ENCODE results near the gene PDK2. TPM values are rescaled to one million over a fixed set of nuclear protein-coding genes. Genes with fewer than 3 reads are reported as not detected.

The PDK2 gene
- total and polyA plus RNA-seq, 2 of the 4 experiments (the other 2 are of a cell fraction), result 26.7 to 104 TPM

DNA sequence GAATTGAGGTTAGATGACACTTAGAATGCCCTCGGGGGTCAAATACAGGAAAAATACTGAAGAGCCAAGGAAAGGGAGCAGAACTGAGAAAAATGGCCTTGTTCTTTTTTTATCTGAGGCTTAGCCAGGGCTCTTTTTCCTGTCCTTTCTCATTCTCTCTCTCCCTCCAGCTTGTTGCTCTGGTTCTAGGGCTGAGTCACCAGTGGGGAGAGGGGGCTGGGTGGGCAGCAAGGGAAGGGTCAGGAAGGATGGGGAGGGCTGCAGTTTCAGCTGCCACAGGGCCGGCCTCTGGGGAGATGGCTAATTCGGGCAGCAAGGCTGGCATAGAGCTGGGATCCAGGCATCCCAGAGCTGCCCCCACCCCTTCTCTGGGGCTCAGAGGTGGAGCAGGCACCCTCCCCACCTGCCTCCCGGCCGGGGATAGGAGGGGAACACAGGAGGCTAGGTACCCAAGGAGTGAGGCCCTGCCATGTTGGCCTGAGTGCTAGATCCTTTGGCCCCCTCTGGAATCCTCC lies 35.3 kb upstream of the PDK2 start (continued):
- TF ChIP-seq SMC3 (IDR thresholded peaks at IDR 0.05; ENCODE audit: low read depth, low read length), result no peak

DNA sequence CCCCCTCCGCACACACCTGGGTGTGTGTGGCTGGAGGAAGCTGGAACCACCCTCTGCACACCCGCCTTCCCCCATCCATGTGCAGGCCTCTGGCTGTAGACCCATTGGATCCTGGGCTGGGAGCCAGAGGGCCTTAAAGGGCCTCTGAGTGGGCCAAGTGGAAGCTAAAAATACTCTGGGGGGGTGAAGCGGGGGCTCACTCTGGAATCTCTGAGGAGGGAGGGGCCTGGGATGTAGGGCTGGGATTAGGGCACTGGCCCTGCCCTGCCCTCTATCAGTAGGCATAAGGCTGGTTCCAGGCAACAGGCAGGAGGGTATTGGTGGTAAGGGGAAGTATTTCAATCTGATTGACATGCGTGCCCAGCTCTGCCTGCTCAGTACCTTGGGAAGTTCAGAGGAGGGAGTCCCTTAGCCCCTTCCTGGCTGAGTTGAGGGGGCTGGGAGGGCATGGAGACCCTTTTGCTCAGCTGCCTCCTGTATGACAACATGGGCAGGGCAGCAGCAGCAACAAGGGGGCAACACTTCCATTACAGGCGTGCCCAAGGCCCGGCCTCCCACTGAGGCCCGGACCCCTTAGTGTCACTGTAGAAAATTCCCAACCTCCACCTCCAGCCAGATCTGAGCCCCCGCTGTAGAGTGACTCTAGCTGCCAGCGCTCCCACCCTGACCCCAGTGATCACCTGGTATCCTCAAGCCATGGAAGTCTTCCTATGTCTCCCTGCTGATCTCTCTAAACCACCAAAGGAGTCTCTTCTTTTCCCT lies 34.0 kb upstream of the PDK2 start:
- CTCF ChIA-PET, result interaction anchor here (1.0 to 1.3 kb wide), 2 partner anchors 26 to 33 kb away, joined by 3 to 4 read pairs; no protein-coding TSS in a partner anchor
- Histone ChIP-seq H4K5ac (ENCODE audit: low read depth, low read length) (peak overlapping the region; percentile 70), H3K9me3 (ENCODE audit: control insufficient read depth, insufficient read depth, low read length) (no peaks in the 10 kb centered on the region), H4K20me1 (ENCODE audit: insufficient read depth, low read length) (peaks cover 11% of the 10 kb centered on the region; the same call in 1 of the 2 replicates), H2BK5ac (ENCODE audit: low read depth, low read length, poor library complexity, severe bottlenecking) (peak overlapping the region; percentile 91), H3K9me1 (ENCODE audit: insufficient read depth, low read length) (peaks cover 58% of the 10 kb centered on the region), H2AK5ac (ENCODE audit: low read depth, low read length) (peak overlapping the region; percentile 89), H2AFZ (replicated peaks; ENCODE audit: low read length, poor library complexity) (peak overlapping the region; percentile 33), H2BK20ac (ENCODE audit: low read depth, low read length) (peak overlapping the region; percentile 67; the same call in 1 of the 2 replicates), H4K91ac (ENCODE audit: insufficient read depth, low read depth, low read length) (peak overlapping the region; percentile 91), H3K18ac (ENCODE audit: low read depth, low read length) (peak overlapping the region; percentile 80), H4K8ac (ENCODE audit: low read depth in 2 of 2, low read length in 2 of 2) (peak overlapping the region; percentile 52 to 88; a peak in 3 of 4 replicates), H2BK120ac (ENCODE audit: low read depth, low read length) (peak overlapping the region; percentile 89), H3K4ac (ENCODE audit: low read depth, low read length) (peak overlapping the region; percentile 95), H3K4me2 (ENCODE audit: low read depth, low read length) (peak overlapping the region; percentile 46; the same call in 1 of the 2 replicates), H2AK9ac (replicated peaks; ENCODE audit: low read depth, low read length, poor library complexity) (peak overlapping the region; percentile 97), H3K56ac (ENCODE audit: extremely low read depth, insufficient read depth, low read length) (0 out of 2 replicates have a peak overlapping the region, but pooled peaks have one; percentile 37), H2BK15ac (ENCODE audit: low read depth, low read length) (peak overlapping the region; percentile 75; the same call in 2 of the 3 replicates), H3K23ac (ENCODE audit: low read depth, low read length) (peak overlapping the region; percentile 70; the same call in 1 of the 2 replicates), H3K4me1 (ENCODE audit: control insufficient read depth, insufficient read depth, low read length) (peaks cover 70% of the 10 kb centered on the region), H3K79me1 (ENCODE audit: low read depth in 1 of 2, low read length in 2 of 2) (peaks cover 22 to 90% of the 10 kb centered on the region in 2 experiments; a peak in 3 of 4 replicates), H3K27me3 (ENCODE audit: control insufficient read depth, insufficient read depth, low read length) (no peaks in the 10 kb centered on the region), H3K27ac (ENCODE audit: insufficient read depth, low read length) (peak overlapping the region; percentile 70), H3K36me3 (ENCODE audit: control insufficient read depth, insufficient read depth, low read length) (no peaks in the 10 kb centered on the region), H3K4me3 (ENCODE audit: insufficient read depth, low read depth, low read length) (no peak overlapping the region), H3K14ac (replicated peaks; ENCODE audit: low read depth, low read length) (peak overlapping the region; percentile 91), H3K9ac (ENCODE audit: low read depth, low read length) (no peak overlapping the region)
- ATAC-seq (ENCODE audit: low read depth), result peak; percentile 2
- intact Hi-C loops (cut with micrococcal nuclease) (loop anchor here (10.0 kb wide), 1 partner anchor 866 kb away; no protein-coding TSS in a partner anchor), in situ Hi-C loops (cut with MboI; ENCODE audit: low sequenced_read_pairs) (no loop called here), dilution Hi-C loops (cut with HindIII; ENCODE audit: low sequenced_read_pairs, unreplicated experiment) (no loop called here)
- POLR2A ChIA-PET (ENCODE audit: unreplicated experiment), result interaction anchor here (0.6 kb wide), 1 partner anchor 55 kb away, joined by 3 read pairs; no protein-coding TSS in a partner anchor
- peak; percentile 75 for DNase-seq
- TF ChIP-seq MAFK (IDR thresholded peaks at IDR 0.05; ENCODE audit: low read depth, low read length) (no peak), MAZ (IDR thresholded peaks at IDR 0.05; ENCODE audit: borderline replicate concordance, low read depth, low read length) (peak; percentile 35; the same call in 1 of the 2 replicates)
- BruUV-seq (replicated peaks), result no TSS peak
- WGBS, 2 experiments (ENCODE audit: extremely low coverage in 2 of 2, insufficient read length in 1 of 2), result 100% methylated on average over 2 of the region's 9 CpGs; no CpG with 5 or more reads in 1 of the 2 experiments
